Mesenchymal stem cell (in vitro differentiated cells and primary cell): ENCODE measurements around the gene TCF12.
A peak's percentile ranks its signal among the peaks of the same experiment; 100 is the strongest.

ENCODE experiments used
- DNase-seq: peaks from one replicate; pipeline ENCODE4 v3.0.0-alpha.2; 2013
- H2AFZ ChIP-seq: one replicate; pipeline ENCODE4 v1.6.1; 2013; ENCODE audit warnings: low read depth, mild to moderate bottlenecking, control low read depth, inconsistent platforms, low read length, moderate library complexity
- H2AK5ac ChIP-seq: 2 replicates; pipeline ENCODE4 v1.6.1; 2013; ENCODE audit warnings: low read length, moderate library complexity, mild to moderate bottlenecking, inconsistent platforms; ENCODE audit not compliant: severe bottlenecking
- H2BK120ac ChIP-seq: one replicate; pipeline ENCODE4 v1.6.1; 2013; ENCODE audit warnings: low read depth, mild to moderate bottlenecking, inconsistent platforms, low read length, moderate library complexity
- H2BK12ac ChIP-seq, 2 experiments: one replicate each; pipeline ENCODE4 v1.6.1; 2013; ENCODE audit warnings: inconsistent platforms in 2 of 2, low read length in 2 of 2, mild to moderate bottlenecking in 2 of 2, moderate library complexity in 2 of 2, control low read depth in 1 of 2
- H2BK15ac ChIP-seq: one replicate; pipeline ENCODE4 v1.6.1; 2013; ENCODE audit warnings: mild to moderate bottlenecking, low read depth, inconsistent platforms; ENCODE audit not compliant: poor library complexity, severe bottlenecking
- H2BK5ac ChIP-seq: 2 replicates; pipeline ENCODE4 v1.6.1; 2013; ENCODE audit warnings: low read depth, mild to moderate bottlenecking, low read length, control low read depth, inconsistent platforms; ENCODE audit not compliant: poor library complexity, severe bottlenecking
- H3K14ac ChIP-seq, 2 experiments: one replicate each; pipeline ENCODE4 v1.6.1; 2013; ENCODE audit warnings: inconsistent platforms in 2 of 2, low read length in 2 of 2, control low read depth in 1 of 2, mild to moderate bottlenecking in 1 of 2, moderate library complexity in 1 of 2
- H3K18ac ChIP-seq, 2 experiments: one replicate each; pipeline ENCODE4 v1.6.1; 2013; ENCODE audit warnings: inconsistent platforms in 2 of 2, low read length in 2 of 2, control low read depth in 1 of 2, low read depth in 1 of 2, mild to moderate bottlenecking in 1 of 2
- H3K23ac ChIP-seq, 2 experiments: one replicate each; pipeline ENCODE4 v1.6.1; 2013; ENCODE audit warnings: inconsistent platforms in 2 of 2, low read length in 2 of 2, mild to moderate bottlenecking in 2 of 2, moderate library complexity in 2 of 2, control low read depth in 1 of 2
- H3K27ac ChIP-seq: 2 replicates; pipeline ENCODE4 v1.5.1; 2013; ENCODE audit warnings: mild to moderate bottlenecking, moderate library complexity, low read length, control low read depth, inconsistent platforms; ENCODE audit not compliant: poor library complexity, severe bottlenecking
- H3K27me3 ChIP-seq, 2 experiments: 2 replicates each; pipeline versions ENCODE4 v1.6.1 to v1.7.0; 2013; ENCODE audit warnings: low read length in 2 of 2, mild to moderate bottlenecking in 2 of 2, moderate library complexity in 2 of 2, control low read depth in 1 of 2, inconsistent platforms in 1 of 2; ENCODE audit not compliant: control insufficient read depth in 1 of 2, insufficient read depth in 1 of 2
- H3K36me3 ChIP-seq, 2 experiments: 2 replicates each; pipeline versions ENCODE4 v1.6.1 to v1.7.0; 2013; ENCODE audit warnings: low read length in 2 of 2, control low read depth in 1 of 2, inconsistent platforms in 1 of 2, low read depth in 1 of 2, mild to moderate bottlenecking in 1 of 2; ENCODE audit not compliant: insufficient read depth in 2 of 2, control insufficient read depth in 1 of 2
- H3K4ac ChIP-seq, 2 experiments: one replicate each; pipeline ENCODE4 v1.6.1; 2013; ENCODE audit warnings: inconsistent platforms in 2 of 2, low read length in 2 of 2, mild to moderate bottlenecking in 2 of 2, moderate library complexity in 2 of 2, control low read depth in 1 of 2, low read depth in 1 of 2
- H3K4me1 ChIP-seq: 2 replicates; pipeline ENCODE4 v1.6.1; 2013; ENCODE audit warnings: low read depth, low read length, control low read depth; ENCODE audit not compliant: control insufficient read depth, insufficient read depth
- H3K4me2 ChIP-seq: 2 replicates; pipeline ENCODE4 v1.6.1; 2013; ENCODE audit warnings: low read length, mild to moderate bottlenecking, inconsistent platforms; ENCODE audit not compliant: poor library complexity, severe bottlenecking
- H3K4me3 ChIP-seq, 2 experiments: 2 replicates each; pipeline versions ENCODE4 v1.5.1 to v1.7.0; 2013; ENCODE audit warnings: low read length in 2 of 2, mild to moderate bottlenecking in 2 of 2, control low read depth in 1 of 2, low read depth in 1 of 2; ENCODE audit not compliant: insufficient read depth in 1 of 2
- H3K79me1 ChIP-seq: replicated peaks from 2 replicates; pipeline ENCODE4 v1.6.1; 2013; ENCODE audit warnings: mild to moderate bottlenecking, control low read depth, low read length, inconsistent platforms; ENCODE audit not compliant: poor library complexity, severe bottlenecking
- H3K9ac ChIP-seq: 2 replicates; pipeline ENCODE4 v1.7.0; 2013; ENCODE audit warnings: mild to moderate bottlenecking, low read length, moderate library complexity
- H3K9me3 ChIP-seq: 2 replicates; pipeline ENCODE4 v1.7.0; 2013; ENCODE audit warnings: mild to moderate bottlenecking, low read length; ENCODE audit not compliant: control insufficient read depth
- H4K8ac ChIP-seq: one replicate; pipeline ENCODE4 v1.6.1; 2013; ENCODE audit warnings: inconsistent platforms, mild to moderate bottlenecking, low read length, moderate library complexity
- H4K91ac ChIP-seq: one replicate; pipeline ENCODE4 v1.6.1; 2013; ENCODE audit warnings: mild to moderate bottlenecking, low read length, inconsistent platforms
- WGBS: methylation state at CpG from one replicate; pipeline ENCODE4 v1.1.7; 2013; ENCODE audit warnings: mixed read lengths; 5-methylcytosine and 5-hydroxymethylcytosine counted together

TCF12 gene

DNA sequence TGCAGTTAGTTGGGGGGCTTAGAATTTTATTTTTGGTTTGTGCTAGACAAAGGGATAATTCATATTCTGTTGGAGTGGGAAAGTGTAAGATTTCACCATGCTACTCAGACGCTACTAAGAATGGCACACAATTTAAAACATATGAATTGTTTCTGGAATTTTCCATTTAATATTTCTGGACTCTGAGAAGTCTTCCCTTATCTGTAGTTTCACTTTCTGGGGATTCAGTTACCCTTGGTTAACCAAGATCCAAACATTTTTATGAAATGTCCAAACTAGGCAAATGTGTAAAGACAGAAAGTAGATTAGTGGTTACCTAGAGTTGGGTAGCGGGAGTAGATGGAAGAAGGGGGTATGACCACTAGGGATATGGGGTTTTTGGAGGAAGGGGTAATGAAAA, 53.1 kb downstream of the TCF12 start:
- no peak overlapping the region for H3K4ac ChIP-seq
- H2AFZ ChIP-seq, result no peak overlapping the region
- H2AK5ac ChIP-seq, result no peak overlapping the region
- no peaks in the 10 kb centered on the region for H3K36me3 ChIP-seq
- H3K9me3 ChIP-seq, result no peaks in the 10 kb centered on the region
- no peak overlapping the region for H3K23ac ChIP-seq
- H2BK12ac ChIP-seq, result no peak overlapping the region
- no peak overlapping the region for H3K14ac ChIP-seq
- peaks cover 3% of the 10 kb centered on the region for H3K79me1 ChIP-seq
- H3K9ac ChIP-seq, result no peak overlapping the region
- H2BK15ac ChIP-seq, result no peak overlapping the region
- H3K27me3 ChIP-seq, result no peaks in the 10 kb centered on the region
- no peaks in the 10 kb centered on the region for H3K4me1 ChIP-seq
- no peak overlapping the region for H3K18ac ChIP-seq
- no peak overlapping the region for H3K4me2 ChIP-seq
- WGBS, result 93% methylated on average over 1 of the region's 2 CpGs
- peak overlapping the region in 1 of 2 experiments; percentile 9 for H3K4me3 ChIP-seq
- no peak overlapping the region for H3K27ac ChIP-seq
- H2BK5ac ChIP-seq, result no peak overlapping the region
- H4K8ac ChIP-seq, result no peak overlapping the region
- peak; percentile 31 for DNase-seq
- no peak overlapping the region for H4K91ac ChIP-seq
- H2BK120ac ChIP-seq, result no peak overlapping the region

- Histone ChIP-seq H2BK5ac (no peak overlapping the region), H2BK15ac (no peak overlapping the region), H3K9ac (no peak overlapping the region), H2BK120ac (no peak overlapping the region), H3K4ac (no peak overlapping the region), H3K14ac (no peak overlapping the region), H3K4me3 (no peak overlapping the region), H3K4me1 (no peaks in the 10 kb centered on the region), H3K9me3 (no peaks in the 10 kb centered on the region), H3K23ac (no peak overlapping the region), H3K27me3 (no peaks in the 10 kb centered on the region), H2BK12ac (no peak overlapping the region), H4K91ac (no peak overlapping the region), H2AK5ac (no peak overlapping the region), H3K4me2 (no peak overlapping the region), H3K18ac (no peak overlapping the region), H3K27ac (no peak overlapping the region), H3K36me3 (no peaks in the 10 kb centered on the region), H3K79me1 (peaks cover 3% of the 10 kb centered on the region), H4K8ac (no peak overlapping the region), H2AFZ (no peak overlapping the region)
- 100% methylated on average over 1 of the region's 3 CpGs for WGBS
- DNase-seq, result no peak
Observed at GRCh38 chr15:56972016-56972415, 53.6 kb downstream of the TCF12 start.

- H3K9ac ChIP-seq, result no peak overlapping the region
- H3K18ac ChIP-seq, result no peak overlapping the region
- H3K4me3 ChIP-seq, result no peak overlapping the region
- H3K27ac ChIP-seq, result no peak overlapping the region
- no peak overlapping the region for H3K4me2 ChIP-seq
- no peaks in the 10 kb centered on the region for H3K9me3 ChIP-seq
- H3K4me1 ChIP-seq, result no peaks in the 10 kb centered on the region
- no peak overlapping the region for H3K4ac ChIP-seq
- H3K23ac ChIP-seq, result no peak overlapping the region
- no peak overlapping the region for H3K14ac ChIP-seq
- no peak for DNase-seq
- peaks cover 3% of the 10 kb centered on the region for H3K79me1 ChIP-seq
- no peak overlapping the region for H2BK5ac ChIP-seq
- H2AFZ ChIP-seq, result no peak overlapping the region
- WGBS, result no CpG with 5 or more reads among the region's 1 CpG
- H3K36me3 ChIP-seq, result no peaks in the 10 kb centered on the region
- no peak overlapping the region for H2BK15ac ChIP-seq
- H4K8ac ChIP-seq, result no peak overlapping the region
- no peak overlapping the region for H2BK12ac ChIP-seq
- no peaks in the 10 kb centered on the region for H3K27me3 ChIP-seq
- H2BK120ac ChIP-seq, result no peak overlapping the region
- no peak overlapping the region for H4K91ac ChIP-seq
- H2AK5ac ChIP-seq, result no peak overlapping the region
Observed at GRCh38 chr15:56972426-56972825, 54.0 kb downstream of the TCF12 start.

- no peak overlapping the region for H2AFZ ChIP-seq
- no peaks in the 10 kb centered on the region for H3K9me3 ChIP-seq
- H2BK5ac ChIP-seq, result no peak overlapping the region
- no peaks in the 10 kb centered on the region for H3K27me3 ChIP-seq
- H3K4me1 ChIP-seq, result no peaks in the 10 kb centered on the region
- no peak overlapping the region for H3K4me3 ChIP-seq
- DNase-seq, result no peak
- H2AK5ac ChIP-seq, result no peak overlapping the region
- H3K27ac ChIP-seq, result no peak overlapping the region
- no peak overlapping the region for H3K18ac ChIP-seq
- H2BK120ac ChIP-seq, result no peak overlapping the region
- H3K4me2 ChIP-seq, result no peak overlapping the region
- H3K14ac ChIP-seq, result no peak overlapping the region
- no peak overlapping the region for H2BK12ac ChIP-seq
- H4K8ac ChIP-seq, result no peak overlapping the region
- H3K23ac ChIP-seq, result no peak overlapping the region
- H3K79me1 ChIP-seq, result peaks cover 3% of the 10 kb centered on the region
- no CpG with 5 or more reads among the region's 1 CpG for WGBS
- H2BK15ac ChIP-seq, result no peak overlapping the region
- H3K9ac ChIP-seq, result no peak overlapping the region
- no peak overlapping the region for H4K91ac ChIP-seq
- H3K36me3 ChIP-seq, result no peaks in the 10 kb centered on the region
- H3K4ac ChIP-seq, result no peak overlapping the region
Observed at GRCh38 chr15:56973463-56973862, 55.0 kb downstream of the TCF12 start.
